Colon (tissue), 2 donors: ENCODE results near the gene TRAPPC14.
"Not testable (repeated sequence)": the region's sequence is repeated elsewhere in the genome, so short reads cannot be mapped to it uniquely, and the experiment has no call there.

Experiments
- FAIRE-seq: peaks from 2 replicates; lab custom pipeline; 2012; peaks lifted over from hg19 to GRCh38; lab: Jason Lieb, UNC
- donor health status: control.
- donor health status: control.

The TRAPPC14 gene

DNA sequence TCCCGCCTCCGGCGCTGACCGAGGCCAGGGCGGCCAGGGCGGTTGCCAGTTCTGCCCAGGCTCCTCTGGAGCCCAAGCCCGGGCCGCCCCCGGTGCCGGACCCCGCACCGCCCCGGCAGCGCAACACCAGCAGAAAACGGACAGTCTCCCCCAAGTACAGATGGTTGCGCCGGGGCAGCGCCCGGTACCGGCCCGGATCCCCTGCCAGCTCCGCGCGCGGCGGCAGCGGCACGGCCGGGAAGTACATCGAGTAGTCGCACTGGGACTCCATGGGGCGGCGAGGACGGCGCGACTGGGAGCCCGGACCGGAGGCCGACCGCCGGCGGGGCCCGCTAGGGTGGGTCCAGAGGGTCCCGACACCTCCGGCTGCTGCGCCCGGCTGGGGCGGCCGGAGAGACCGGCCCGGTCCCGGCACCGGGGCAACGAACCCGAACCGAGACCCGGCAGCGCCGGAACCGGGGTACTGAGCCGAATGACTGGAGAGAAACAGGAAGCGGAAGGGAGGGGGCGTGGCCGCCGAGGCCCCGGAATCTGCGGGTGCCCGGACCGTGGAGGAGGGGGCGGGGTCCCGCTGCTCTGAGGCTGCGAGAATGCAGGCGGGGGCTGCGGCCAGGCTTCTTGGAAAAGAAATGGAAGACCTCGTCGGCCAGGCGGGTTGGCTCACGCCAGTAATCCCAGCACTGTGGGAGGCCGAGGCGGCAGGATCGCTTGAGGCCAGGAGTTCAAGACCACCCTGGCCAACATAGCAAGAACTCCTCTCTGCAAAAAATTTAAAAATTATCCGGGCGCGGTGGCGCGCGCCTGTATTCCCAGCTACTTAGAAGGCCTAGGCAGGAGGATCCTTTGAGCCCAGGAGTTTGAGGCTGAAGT is at the start of gene TRAPPC14:
Gene TRAPPC14 (minus strand): TSS at position 495 of the 870 bp plus-strand sequence. CDS start 224 bp downstream, at position 271.
- no peak for FAIRE-seq

DNA sequence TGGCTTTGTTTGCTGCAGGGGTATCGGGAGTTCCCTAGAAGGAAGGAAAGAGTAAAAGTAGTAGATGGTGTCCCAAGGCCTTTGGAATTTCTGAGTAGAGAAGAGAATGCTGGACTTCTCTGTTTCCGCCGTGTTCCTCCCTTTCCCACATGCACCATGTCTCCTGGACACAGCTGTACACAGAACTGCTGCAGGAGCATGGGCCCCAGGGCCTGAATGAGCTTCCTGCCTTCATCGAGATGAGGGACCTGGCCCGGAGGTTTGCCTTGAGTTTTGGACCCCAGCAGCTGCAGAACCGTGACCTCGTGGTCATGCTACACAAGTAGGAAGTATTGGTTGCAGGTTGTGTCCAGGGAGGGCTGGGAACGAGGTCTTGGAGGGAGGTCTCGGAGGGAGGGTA is 45.9 kb upstream of the TRAPPC14 start:
- FAIRE-seq = no peak

DNA sequence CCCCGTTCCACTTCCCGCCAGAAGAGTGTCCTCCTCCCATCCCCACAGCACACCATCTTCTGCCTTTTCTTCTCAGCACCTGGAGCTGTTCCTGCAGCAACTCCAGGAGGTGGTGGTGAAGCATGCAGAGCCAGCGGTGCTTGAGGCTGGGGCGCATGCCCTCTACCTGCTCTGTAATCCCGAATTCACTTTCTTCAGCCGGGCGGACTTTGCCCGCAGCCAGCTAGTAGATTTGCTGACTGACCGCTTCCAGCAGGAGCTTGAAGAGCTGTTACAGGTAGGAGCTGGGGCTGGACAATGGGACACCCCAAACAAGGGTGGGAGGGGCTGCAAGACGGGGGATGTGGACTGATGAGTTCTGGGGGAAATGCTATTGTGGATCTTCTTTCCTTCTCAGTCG is 42.2 kb upstream of the TRAPPC14 start:
- no peak for FAIRE-seq

DNA sequence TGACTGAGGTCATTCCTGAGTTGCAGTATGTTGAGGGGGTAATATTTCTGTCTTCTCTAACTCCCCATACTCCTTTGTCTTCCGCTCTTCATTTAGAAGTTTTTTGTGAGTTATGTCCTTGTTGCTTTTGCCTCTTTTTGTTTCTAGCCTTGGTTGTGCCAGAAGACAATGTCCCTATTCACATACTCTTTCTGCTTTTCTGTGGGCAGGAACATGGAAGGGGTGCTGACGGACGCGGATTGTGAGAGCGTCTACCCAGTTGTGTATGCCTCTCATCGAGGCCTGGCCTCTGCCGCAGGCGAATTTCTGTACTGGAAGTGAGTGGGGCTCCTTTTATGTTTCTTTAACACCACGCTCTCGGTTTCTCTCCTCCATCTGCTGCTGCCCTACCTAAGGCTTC is 39.7 kb upstream of the TRAPPC14 start:
- no peak for FAIRE-seq

DNA sequence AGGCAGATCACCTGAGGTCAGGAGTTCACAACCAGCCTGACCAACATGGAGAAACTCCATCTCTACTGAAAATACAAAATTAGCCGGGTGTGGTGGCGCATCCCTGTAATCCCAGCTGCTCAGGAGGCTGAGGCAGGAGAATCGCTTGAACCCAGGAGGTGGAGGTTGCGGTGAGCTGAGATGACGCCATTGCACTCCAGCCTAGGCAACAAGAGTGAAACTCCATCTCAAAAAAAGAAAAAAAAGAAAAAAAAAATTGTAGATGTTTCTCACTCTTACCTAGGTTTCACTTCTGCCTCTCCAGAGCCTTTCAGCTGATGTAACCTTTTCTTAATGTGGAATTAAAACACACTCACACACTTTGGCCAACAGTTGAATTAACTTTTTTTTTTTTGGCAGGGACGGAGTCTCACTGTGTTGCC is 37.4 kb upstream of the TRAPPC14 start:
- not testable (repeated sequence) for FAIRE-seq

GRCh38 chr7:100195222-100195621 is 36.7 kb upstream of the TRAPPC14 start:
- no peak for FAIRE-seq

GRCh38 chr7:100192969-100193368 is 34.4 kb upstream of the TRAPPC14 start:
- no peak for FAIRE-seq

DNA sequence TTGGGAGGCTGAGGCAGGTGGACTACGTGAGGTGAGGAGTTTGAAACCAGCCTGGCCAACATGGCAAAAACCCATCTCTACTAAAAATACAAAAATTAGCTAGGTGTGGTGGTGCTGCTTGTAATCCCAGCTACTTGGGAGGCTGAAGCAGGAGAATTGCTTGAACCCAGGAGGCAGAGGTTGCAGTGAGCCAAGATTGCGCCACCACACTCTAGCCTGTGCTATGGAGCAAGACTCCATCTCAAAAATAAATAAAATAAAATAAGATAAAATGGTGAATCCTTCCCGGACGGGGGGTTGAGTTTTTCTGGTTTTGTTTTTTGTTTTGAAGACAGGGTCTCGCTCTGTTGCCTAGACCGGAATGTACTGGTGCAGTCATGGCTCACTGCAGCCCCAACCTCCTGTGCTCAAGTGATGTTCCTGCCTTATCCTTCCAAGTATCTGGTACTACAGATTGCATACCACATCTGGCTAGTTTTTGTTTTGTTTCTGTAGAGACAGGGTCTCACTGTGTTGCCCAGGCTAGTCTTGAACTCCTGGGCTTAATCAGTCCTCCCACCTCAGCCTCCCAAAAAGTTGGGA is 33.8 kb upstream of the TRAPPC14 start:
- not testable (repeated sequence) for FAIRE-seq

DNA sequence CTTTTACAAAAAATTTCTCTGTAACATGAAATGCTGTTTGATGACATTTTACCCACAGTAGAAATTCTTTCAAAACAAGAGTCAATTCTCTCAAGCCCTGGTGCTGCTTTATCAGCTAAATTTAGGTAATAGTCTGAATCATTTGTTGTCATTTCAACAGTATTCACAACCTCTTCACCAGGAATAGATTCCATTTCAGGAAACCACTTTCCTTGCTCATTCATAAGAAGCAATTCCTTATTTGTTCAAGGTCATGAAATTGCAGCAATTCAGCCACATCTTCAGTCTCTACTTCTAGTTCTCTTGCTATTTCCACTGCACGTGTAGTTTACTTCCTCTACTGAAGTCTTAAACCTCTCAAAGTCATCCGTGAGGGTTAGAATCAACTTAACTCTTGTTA is 33.3 kb upstream of the TRAPPC14 start:
- FAIRE-seq = no peak

- FAIRE-seq = no peak
These were observed 31.7 kb upstream of the TRAPPC14 start for GRCh38 chr7:100190048-100190711.

GRCh38 chr7:100189061-100189460 is 30.5 kb upstream of the TRAPPC14 start:
- no peak for FAIRE-seq

- no peak for FAIRE-seq
These were observed 27.2 kb upstream of the TRAPPC14 start for GRCh38 chr7:100185726-100186125.

DNA sequence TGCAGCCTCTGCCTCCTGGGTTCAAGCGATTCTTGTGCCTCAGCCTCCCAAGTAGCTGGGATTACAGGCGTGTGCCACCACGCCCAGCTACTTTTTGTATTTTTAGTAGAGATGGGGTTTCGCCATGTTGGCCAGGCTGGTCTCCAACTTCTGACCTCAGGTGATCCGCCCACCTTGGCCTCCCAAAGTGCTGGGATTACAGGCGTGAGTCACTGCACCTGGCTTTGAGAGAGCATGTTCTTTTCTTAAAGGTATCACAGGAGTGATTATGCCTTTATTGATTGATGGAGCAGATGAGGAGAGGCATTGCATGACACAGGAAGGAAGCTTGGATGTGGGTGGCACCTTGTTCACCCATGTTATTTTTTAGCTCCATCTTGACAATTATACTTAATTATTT is 24.6 kb upstream of the TRAPPC14 start:
- not testable (repeated sequence) for FAIRE-seq

DNA sequence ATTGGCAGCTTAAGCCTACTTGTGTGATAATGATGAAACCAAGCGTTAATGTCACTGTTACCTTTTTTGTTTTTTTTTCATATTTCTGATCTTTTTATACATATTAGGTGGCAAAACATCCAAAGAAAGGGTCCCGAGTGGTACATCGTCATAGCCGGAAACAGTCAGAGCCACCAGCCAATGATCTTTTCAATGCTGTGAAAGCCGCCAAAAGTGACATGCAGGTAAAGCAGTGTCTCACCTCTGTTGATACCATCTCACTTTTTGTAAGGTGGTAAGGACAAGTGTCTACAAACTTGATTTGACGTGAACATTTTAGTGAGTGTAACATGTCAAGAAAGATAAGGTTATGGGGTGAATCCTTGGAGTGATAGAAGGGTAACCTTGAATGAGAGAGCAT is 24.1 kb upstream of the TRAPPC14 start:
- FAIRE-seq = not testable (repeated sequence)

DNA sequence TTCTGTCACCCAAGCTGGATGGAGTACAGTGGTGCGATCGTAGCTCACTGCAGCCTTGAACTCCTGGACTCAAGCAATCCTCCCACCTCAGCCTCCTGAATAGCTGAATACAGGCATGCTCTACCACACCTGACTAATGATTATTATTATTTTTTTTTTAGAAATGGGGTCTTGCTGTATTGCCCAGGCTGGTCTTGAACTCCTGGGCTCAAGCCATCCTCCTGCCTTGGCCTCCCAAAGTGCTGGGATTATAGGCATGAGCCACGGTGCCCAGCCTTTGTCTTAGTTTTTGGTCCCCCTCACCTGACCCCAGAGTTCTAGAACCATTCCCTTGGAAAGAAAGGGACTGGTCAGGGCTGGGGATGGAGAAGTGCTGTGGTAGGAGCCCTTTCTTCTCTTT is 21.6 kb upstream of the TRAPPC14 start:
- not testable (repeated sequence) for FAIRE-seq

DNA sequence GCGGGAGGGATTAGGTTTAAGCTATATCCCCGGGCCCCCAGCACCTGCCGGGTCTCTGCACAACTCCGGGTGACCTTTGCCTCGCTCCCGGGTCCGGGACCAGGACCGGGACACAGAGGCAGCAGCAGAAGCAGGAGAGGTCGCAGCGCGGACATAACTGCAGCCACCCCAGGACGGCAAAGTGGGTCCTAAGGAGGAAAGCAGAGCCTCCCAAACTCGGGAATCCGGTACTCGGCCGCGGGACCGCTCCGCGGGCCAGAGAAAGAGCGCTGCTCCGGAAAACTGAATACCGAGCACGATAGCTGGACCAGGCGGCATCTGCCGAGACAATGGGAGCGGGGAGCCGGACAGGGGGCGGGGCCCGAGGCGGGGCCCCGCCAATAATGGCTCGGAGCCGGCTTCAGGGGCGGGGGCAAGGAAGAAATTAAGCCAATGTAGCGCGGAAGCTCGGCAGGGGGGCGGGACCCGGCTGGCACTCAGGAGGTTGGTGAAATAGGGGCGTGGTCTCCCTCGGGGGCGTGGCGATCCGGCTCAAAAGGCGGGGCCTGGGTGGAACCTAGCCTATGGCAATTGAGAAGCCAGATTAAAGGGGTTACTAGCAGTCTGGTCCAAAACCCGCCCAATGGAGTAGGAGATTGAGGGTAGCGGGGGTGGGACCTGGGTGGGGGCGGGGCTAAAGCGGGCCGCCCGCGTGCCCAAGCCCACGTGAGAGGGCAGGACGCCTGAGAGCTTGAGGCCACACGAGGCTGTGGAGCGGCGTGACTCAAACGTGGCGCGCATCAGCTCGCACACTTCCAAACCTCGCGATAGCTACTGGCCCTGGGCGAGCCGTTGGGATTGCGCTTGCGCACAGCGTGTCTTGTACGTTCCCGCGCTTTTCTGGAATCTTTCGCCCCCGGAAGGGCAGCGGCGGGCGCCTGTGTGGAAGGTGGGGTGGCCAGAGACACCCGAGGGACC is 18.8 kb upstream of the TRAPPC14 start, which contains the start of the genes GPC2 and STAG3:
Gene GPC2 (minus strand): TSS at position 337 of the 957 bp plus-strand sequence. CDS start 182 bp downstream, at position 155.
Gene STAG3 (plus strand): TSS at position 874 of the 957 bp plus-strand sequence. CDS start 2,639 bp downstream, outside the sequence.
- FAIRE-seq = no peak

DNA sequence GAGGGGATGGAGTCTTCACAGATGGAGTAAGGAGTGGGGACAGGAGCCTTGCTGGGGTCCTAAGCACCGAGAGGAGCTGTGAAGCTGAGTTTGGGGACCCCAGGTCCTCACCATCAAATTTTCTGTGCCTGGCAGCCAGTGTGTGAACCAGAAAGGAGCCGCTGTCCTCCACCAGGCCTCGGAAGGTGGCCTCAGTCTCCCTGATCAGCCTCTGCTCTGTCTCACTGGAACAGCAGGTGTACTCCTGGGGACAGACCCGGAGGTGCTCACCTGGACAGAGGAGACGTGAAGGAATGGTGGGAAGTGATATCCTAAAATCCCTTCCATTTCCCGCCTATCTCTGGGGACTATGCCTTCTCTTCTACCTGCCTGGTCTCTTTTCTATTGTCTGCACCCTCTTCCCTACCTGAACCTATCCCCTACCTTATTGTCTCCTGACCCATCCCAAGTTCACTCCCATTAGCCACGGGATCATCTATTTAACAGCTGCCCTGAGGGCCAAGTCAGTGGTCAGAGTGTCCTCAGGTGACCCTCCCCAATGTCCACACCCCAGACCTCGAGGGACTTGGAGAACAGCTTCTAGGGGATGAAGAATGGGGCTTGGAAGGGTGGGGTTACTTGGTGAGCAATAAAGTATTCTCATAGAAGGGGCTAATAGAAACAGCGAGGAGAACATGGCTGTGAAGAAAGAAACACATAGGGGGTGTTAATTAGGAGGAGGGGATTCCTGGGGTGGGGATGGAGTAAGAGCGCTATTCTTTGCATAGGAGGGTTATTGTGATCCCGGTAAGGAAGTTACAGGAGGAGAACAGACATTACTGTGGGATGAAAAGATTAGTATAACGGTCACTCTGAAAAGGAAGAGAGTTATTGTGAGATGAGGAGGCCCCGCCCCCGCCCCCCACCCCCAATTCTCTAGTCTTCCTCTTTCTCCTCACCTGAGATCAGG is 17.8 kb upstream of the TRAPPC14 start:
- no peak for FAIRE-seq

GRCh38 chr7:100175296-100175935 is 16.9 kb upstream of the TRAPPC14 start:
- FAIRE-seq = no peak

DNA sequence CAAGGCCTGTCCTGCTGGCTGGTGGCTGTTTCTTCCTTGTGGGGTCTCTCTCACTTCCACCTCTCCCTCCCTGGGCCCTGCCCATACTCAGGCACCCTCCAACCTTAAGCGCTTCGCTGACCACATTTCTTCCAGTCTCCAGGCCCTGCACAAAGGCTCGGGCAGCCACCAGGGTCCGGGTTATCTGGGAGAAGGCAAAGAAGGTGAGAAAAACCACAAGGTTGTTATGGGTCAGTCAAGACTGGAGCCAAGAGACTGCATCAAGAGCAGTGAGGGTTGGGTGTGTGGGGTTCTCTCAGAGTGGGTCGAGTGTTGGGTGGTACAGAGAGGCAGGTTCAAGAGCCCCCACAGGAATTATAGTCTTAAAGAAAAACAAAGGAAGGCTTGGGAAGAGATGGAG is 16.1 kb upstream of the TRAPPC14 start:
- FAIRE-seq = no peak
